GM21723 (cell line): ENCODE results near the gene ERLIN1.
"Not testable (repeated sequence)": the region's sequence is repeated elsewhere in the genome, so short reads cannot be mapped to it uniquely, and the experiment has no call there.

Experiments
- ATAC-seq: cut with Tn5 transposase; IDR thresholded peaks from one replicate; pipeline ENCODE4 v1.9.1; 2021; ENCODE audit warnings: mild to moderate bottlenecking, moderate library complexity; ENCODE audit not compliant: unreplicated experiment

The ERLIN1 gene

GRCh38 chr10:100138921-100139496, 46.8 kb downstream of the ERLIN1 start:
- no peak for ATAC-seq

- ATAC-seq: no peak
Observed at GRCh38 chr10:100135486-100135885, 50.3 kb downstream of the ERLIN1 start.

GRCh38 chr10:100133801-100134200, 52.0 kb downstream of the ERLIN1 start:
- ATAC-seq: no peak

- no peak for ATAC-seq
Observed at GRCh38 chr10:100132427-100132826, 53.4 kb downstream of the ERLIN1 start.

GRCh38 chr10:100131571-100131970, 54.3 kb downstream of the ERLIN1 start:
- no peak for ATAC-seq

- ATAC-seq: no peak
Observed at GRCh38 chr10:100130831-100131230, 55.0 kb downstream of the ERLIN1 start.

GRCh38 chr10:100129424-100129823, 56.4 kb downstream of the ERLIN1 start:
- ATAC-seq: no peak

- no peak for ATAC-seq
Observed at GRCh38 chr10:100128951-100129350, 56.9 kb downstream of the ERLIN1 start.

- ATAC-seq: not testable (repeated sequence)
Observed at GRCh38 chr10:100125335-100125734, 60.5 kb downstream of the ERLIN1 start.

GRCh38 chr10:100124097-100124496, 61.7 kb downstream of the ERLIN1 start:
- no peak for ATAC-seq

GRCh38 chr10:100122780-100123179, 63.0 kb downstream of the ERLIN1 start:
- no peak for ATAC-seq

GRCh38 chr10:100120550-100120949, 65.3 kb downstream of the ERLIN1 start:
- ATAC-seq: no peak

- no peak for ATAC-seq
Observed at GRCh38 chr10:100119726-100120125, 66.1 kb downstream of the ERLIN1 start.

GRCh38 chr10:100114976-100115770, 70.7 kb downstream of the ERLIN1 start:
- no peak for ATAC-seq

GRCh38 chr10:100114460-100114859, 71.4 kb downstream of the ERLIN1 start:
- ATAC-seq: no peak

- ATAC-seq: no peak
Observed at GRCh38 chr10:100109670-100110069, 76.2 kb downstream of the ERLIN1 start.

GRCh38 chr10:100106865-100107264, 79.0 kb downstream of the ERLIN1 start:
- no peak for ATAC-seq

- no peak for ATAC-seq
Observed at GRCh38 chr10:100104300-100104699, 81.5 kb downstream of the ERLIN1 start.

- no peak for ATAC-seq
Observed at GRCh38 chr10:100103581-100103980, 82.2 kb downstream of the ERLIN1 start.

GRCh38 chr10:100101192-100102076, 84.4 kb downstream of the ERLIN1 start:
- ATAC-seq: no peak

GRCh38 chr10:100100651-100101184, 85.1 kb downstream of the ERLIN1 start:
- ATAC-seq: no peak
